ENCODE results near the gene GP2. TPM values are rescaled to one million over a fixed set of nuclear protein-coding genes. Genes with fewer than 3 reads are reported as not detected.
"Not testable (repeated sequence)": the region's sequence is repeated elsewhere in the genome, so short reads cannot be mapped to it uniquely, and the experiment has no call there.

Gene GP2
- total RNA-seq, 1 experiment from 2014 or later: not detected

DNA sequence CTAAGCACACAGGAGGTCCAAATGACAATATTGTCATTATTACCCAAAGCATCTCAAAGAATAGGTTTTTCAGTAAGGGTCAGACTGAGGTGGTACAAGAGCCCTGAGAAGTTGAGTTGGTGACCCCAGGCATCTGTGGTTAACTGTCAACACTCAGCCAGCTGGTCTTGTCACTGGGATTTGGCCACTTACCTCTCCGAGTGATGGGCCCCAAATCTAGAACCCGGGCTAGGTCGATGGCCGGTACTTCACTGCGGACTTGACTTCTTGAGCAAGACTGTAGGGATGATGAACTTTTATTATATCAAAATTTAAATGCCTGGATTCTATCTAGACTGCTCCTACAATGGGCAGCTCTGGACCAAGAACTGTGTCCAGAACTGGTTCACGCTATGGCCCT is 11.5 kb downstream of the GP2 start:
- peaks cover 6% of the 10 kb centered on the region for H3K27me3 Mint-ChIP-seq (ENCODE audit: insufficient read depth, unreplicated experiment)
- peaks cover 7% of the 10 kb centered on the region for H3K9me3 Mint-ChIP-seq (ENCODE audit: unreplicated experiment)
- no peak overlapping the region for H3K4me3 Mint-ChIP-seq (ENCODE audit: unreplicated experiment)
- no peaks in the 10 kb centered on the region for H3K36me3 Mint-ChIP-seq (ENCODE audit: insufficient read depth, unreplicated experiment)
- POLR2A ChIA-PET: no interaction called here
- H3K4me1 Mint-ChIP-seq (ENCODE audit: insufficient read depth, unreplicated experiment): no peaks in the 10 kb centered on the region
- no TSS peak for BruUV-seq (replicated peaks)
- DNase-seq (ENCODE audit: unreplicated experiment): no peak
- intact Hi-C loops (cut with micrococcal nuclease): no loop called here
- H3K27ac Mint-ChIP-seq (ENCODE audit: low read depth, unreplicated experiment): no peak overlapping the region
- TF ChIP-seq, protein P1, sequence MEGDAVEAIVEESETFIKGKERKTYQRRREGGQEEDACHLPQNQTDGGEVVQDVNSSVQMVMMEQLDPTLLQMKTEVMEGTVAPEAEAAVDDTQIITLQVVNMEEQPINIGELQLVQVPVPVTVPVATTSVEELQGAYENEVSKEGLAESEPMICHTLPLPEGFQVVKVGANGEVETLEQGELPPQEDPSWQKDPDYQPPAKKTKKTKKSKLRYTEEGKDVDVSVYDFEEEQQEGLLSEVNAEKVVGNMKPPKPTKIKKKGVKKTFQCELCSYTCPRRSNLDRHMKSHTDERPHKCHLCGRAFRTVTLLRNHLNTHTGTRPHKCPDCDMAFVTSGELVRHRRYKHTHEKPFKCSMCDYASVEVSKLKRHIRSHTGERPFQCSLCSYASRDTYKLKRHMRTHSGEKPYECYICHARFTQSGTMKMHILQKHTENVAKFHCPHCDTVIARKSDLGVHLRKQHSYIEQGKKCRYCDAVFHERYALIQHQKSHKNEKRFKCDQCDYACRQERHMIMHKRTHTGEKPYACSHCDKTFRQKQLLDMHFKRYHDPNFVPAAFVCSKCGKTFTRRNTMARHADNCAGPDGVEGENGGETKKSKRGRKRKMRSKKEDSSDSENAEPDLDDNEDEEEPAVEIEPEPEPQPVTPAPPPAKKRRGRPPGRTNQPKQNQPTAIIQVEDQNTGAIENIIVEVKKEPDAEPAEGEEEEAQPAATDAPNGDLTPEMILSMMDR (IDR thresholded peaks at IDR 0.05; ENCODE audit: unreplicated experiment): no peak
- CTCF ChIA-PET: no interaction called here

DNA sequence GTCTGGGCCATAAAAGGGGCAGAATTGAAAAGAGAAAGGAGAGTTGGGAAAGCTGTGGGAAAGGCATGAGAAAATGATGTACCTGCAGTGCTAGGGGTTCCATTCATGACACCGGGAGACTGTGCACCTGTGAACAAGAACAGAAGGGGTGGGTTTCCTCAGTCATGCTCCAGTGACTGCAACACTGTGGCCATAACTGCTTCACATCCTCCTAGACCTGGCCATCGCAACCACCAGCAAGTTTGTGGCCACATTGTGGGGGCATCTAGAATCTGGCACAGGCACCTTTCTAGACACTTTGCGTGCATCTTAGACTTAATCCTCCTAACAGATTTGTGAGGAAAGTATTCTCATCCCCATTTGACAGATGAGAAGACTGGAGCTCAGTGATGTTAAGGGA is 12.7 kb downstream of the GP2 start:
- Mint-ChIP-seq H3K9me3 (ENCODE audit: unreplicated experiment) (peaks cover 7% of the 10 kb centered on the region), H3K4me1 (ENCODE audit: insufficient read depth, unreplicated experiment) (no peaks in the 10 kb centered on the region), H3K27ac (ENCODE audit: low read depth, unreplicated experiment) (no peak overlapping the region), H3K27me3 (ENCODE audit: insufficient read depth, unreplicated experiment) (peaks cover 6% of the 10 kb centered on the region), H3K4me3 (ENCODE audit: unreplicated experiment) (no peak overlapping the region), H3K36me3 (ENCODE audit: insufficient read depth, unreplicated experiment) (no peaks in the 10 kb centered on the region)
- ChIA-PET POLR2A (no interaction called here), CTCF (interaction anchor here (0.6 to 1.1 kb wide), 2 partner anchors 407 to 589 kb away, joined by 4 read pairs; no protein-coding TSS in a partner anchor)
- DNase-seq (ENCODE audit: unreplicated experiment): no peak
- TF ChIP-seq, protein P1 (IDR thresholded peaks at IDR 0.05; ENCODE audit: unreplicated experiment): no peak
- BruUV-seq (replicated peaks): no TSS peak
- intact Hi-C loops (cut with micrococcal nuclease): no loop called here

DNA sequence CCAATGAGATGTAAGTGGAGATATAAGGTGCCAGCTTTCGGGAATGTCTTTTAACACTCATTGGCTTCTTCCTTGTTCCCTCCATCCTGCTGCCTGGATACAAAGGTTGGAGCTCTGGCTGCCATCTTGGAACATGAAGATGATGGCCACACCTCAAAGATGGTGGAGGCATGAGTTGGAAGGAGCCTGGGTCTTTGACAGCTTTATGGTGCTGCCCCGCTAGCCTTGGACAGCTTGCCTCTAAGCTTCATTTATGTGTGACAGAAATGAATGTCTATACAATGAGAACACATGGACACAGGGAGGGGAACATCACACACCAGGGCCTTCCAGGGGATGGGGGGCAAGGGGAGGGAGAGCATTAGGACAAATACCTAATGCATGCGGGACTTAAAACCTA is 13.6 kb downstream of the GP2 start:
- no TSS peak for BruUV-seq (replicated peaks)
- no peak overlapping the region for H3K4me3 Mint-ChIP-seq (ENCODE audit: unreplicated experiment)
- peaks cover 7% of the 10 kb centered on the region for H3K9me3 Mint-ChIP-seq (ENCODE audit: unreplicated experiment)
- H3K36me3 Mint-ChIP-seq (ENCODE audit: insufficient read depth, unreplicated experiment): no peaks in the 10 kb centered on the region
- H3K27me3 Mint-ChIP-seq (ENCODE audit: insufficient read depth, unreplicated experiment): peaks cover 6% of the 10 kb centered on the region
- H3K4me1 Mint-ChIP-seq (ENCODE audit: insufficient read depth, unreplicated experiment): no peaks in the 10 kb centered on the region
- POLR2A ChIA-PET: no interaction called here
- H3K27ac Mint-ChIP-seq (ENCODE audit: low read depth, unreplicated experiment): no peak overlapping the region
- no peak for DNase-seq (ENCODE audit: unreplicated experiment)
- intact Hi-C loops (cut with micrococcal nuclease): no loop called here
- TF ChIP-seq, protein P1 (IDR thresholded peaks at IDR 0.05; ENCODE audit: unreplicated experiment): no peak
- CTCF ChIA-PET: interaction anchor here (0.5 to 1.2 kb wide), 4 partner anchors 120 to 730 kb away, joined by 3 to 4 read pairs (median 3); no protein-coding TSS in a partner anchor

DNA sequence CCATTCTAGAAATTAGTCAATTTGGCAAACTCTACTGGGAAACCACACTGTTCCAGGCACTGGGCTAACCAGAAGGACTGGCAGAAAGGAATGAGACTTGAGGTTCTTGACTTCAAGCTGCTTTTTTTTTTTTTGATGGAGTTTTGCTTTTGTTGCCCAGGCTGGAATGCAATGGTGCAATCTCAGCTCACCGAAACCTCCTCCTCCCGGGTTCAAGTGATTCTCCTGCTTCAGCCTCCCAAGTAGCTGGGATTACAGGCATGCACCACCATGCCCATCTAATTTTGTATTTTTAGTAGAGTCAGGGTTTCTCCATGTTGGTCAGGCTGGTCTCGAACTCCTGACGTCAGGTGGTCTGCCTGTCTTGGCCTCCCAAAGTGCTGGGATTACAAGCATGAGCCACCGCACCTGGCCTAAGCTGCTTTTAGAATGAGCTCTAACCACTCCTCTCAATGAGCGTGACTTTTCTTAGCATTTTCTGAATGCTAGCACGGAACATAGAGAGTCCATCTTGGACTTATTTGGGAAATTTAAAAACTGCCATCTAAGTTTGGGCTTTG is 14.7 kb downstream of the GP2 start:
- H3K36me3 Mint-ChIP-seq (ENCODE audit: insufficient read depth, unreplicated experiment); POLR2A ChIA-PET; H3K4me1 Mint-ChIP-seq (ENCODE audit: insufficient read depth, unreplicated experiment); BruUV-seq (replicated peaks); intact Hi-C loops (cut with micrococcal nuclease); H3K27me3 Mint-ChIP-seq (ENCODE audit: insufficient read depth, unreplicated experiment); H3K4me3 Mint-ChIP-seq (ENCODE audit: unreplicated experiment); H3K9me3 Mint-ChIP-seq (ENCODE audit: unreplicated experiment); H3K27ac Mint-ChIP-seq (ENCODE audit: low read depth, unreplicated experiment); DNase-seq (ENCODE audit: unreplicated experiment): not testable (repeated sequence)
- CTCF ChIA-PET: interaction anchor here (1.0 to 1.7 kb wide), 3 partner anchors 12 to 413 kb away, joined by 3 to 8 read pairs (median 6); no protein-coding TSS in a partner anchor

Measured in MCF 10A (cell line).